ENCODE results near the gene VN1R5. TPM values are rescaled to one million over a fixed set of nuclear protein-coding genes. Genes with fewer than 3 reads are reported as not detected.
A peak's percentile ranks its signal among the peaks of the same experiment; 100 is the strongest.

VN1R5 gene
- total and polyA plus RNA-seq, 9 of the 15 experiments (the other 6 are each of a cell fraction or from before 2014, with no cell fraction given) = not detected

DNA sequence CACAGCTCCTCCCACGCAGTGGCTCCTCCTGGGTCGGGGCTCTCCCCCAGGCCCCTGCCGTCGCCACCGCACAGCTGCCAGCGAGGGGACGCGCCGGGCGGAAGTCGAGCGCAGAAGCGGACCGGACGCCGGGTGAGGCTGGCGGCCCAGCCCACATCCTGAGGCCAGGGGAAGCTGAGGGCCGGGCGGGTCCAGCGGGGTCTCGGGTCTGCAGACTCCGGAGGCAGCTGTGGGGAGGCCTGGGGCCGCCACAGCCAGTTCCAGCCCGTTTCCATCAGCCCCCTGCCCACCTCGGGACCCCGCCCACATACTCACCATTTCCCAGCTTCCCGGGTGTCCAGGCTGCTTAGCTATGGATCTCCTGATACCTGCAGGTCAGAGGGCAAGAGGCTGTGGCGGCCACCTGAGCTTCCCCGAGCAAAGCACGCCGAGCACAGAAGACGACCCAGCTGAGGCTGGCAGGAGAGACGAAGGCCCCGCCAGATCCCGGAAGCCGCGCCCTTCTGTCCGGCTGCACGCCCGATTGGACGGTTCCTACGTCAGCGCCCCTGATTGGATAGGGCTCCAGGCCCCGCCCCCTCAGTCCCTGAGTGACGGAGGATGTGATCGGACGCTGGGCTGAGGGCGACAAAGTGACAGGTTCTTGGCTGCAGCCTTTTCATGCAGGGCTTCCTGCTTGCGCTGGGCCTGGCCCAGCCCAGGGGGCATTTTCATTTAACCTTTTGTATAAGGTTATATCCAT is 45.3 kb upstream of the VN1R5 start:
- peak overlapping the region; percentile 80 for H3K27ac ChIP-seq (ENCODE audit: extremely low read depth, low read depth, low read length)
- ATAC-seq (peak; percentile 99), DNase-seq (ENCODE audit: extremely low read depth in 1 of 4, low spot score in 3 of 4) (peak; percentile 99 to 100 (median 99)), FAIRE-seq (peak; percentile 96)
- H3K9me3 ChIP-seq (replicated peaks; ENCODE audit: control insufficient read depth, insufficient read depth, low read depth, low read length) = no peaks in the 10 kb centered on the region
- H4K20me1 ChIP-seq (replicated peaks; ENCODE audit: control insufficient read depth, insufficient read depth, low read length) = 0 out of 2 replicates have a peak, but pooled peaks cover 9% of the 10 kb centered on the region
- peaks cover 5% of the 10 kb centered on the region for H3K9me1 ChIP-seq (ENCODE audit: control insufficient read depth, insufficient read depth, low read length)
- no peaks in the 10 kb centered on the region for H3K27me3 ChIP-seq (ENCODE audit: control insufficient read depth in 2 of 2, insufficient read depth in 2 of 2, low read length in 2 of 2)
- peaks cover 16 to 24% of the 10 kb centered on the region in 2 experiments for H3K4me1 ChIP-seq (replicated peaks in 1 of 2; ENCODE audit: control insufficient read depth in 2 of 2, insufficient read depth in 2 of 2, low read length in 2 of 2)
- peak overlapping the region; percentile 95 for H2AFZ ChIP-seq (ENCODE audit: low read depth, low read length)
- in situ Hi-C loops (cut with MboI) (no loop called here), intact Hi-C loops (cut with micrococcal nuclease) (loop anchor here (5.0 kb wide), 1 partner anchor 98 kb away; no protein-coding TSS in a partner anchor)
- no TSS peak for BruUV-seq (replicated peaks)
- H3K4me2 ChIP-seq (ENCODE audit: insufficient read depth, low read length) = peak overlapping the region; percentile 86
- H3K9ac ChIP-seq (ENCODE audit: insufficient read depth in 1 of 2, low read depth in 2 of 2, low read length in 2 of 2) = peak overlapping the region; percentile 77 to 94
- peaks cover 49% of the 10 kb centered on the region for H3K79me2 ChIP-seq (ENCODE audit: control insufficient read depth, insufficient read depth, low read length)
- H3K36me3 ChIP-seq (ENCODE audit: control insufficient read depth, insufficient read depth, low read length) = peaks cover 36% of the 10 kb centered on the region; the same call in 2 of the 3 replicates
- WGBS (ENCODE audit: insufficient coverage, low coverage, missing lambda C conversion rate) = under 1% methylated on average over 47 of the region's 49 CpGs
- peak overlapping the region; percentile 66 for H3K4me3 ChIP-seq
- POLR2A ChIA-PET = interaction anchor here (0.6 to 1.2 kb wide), 6 partner anchors 10 to 628 kb away, joined by 3 to 5 read pairs (median 3); no protein-coding TSS in a partner anchor
- CTCF ChIA-PET (ENCODE audit: low intra/inter-chr PET ratio) = no interaction called here
- TF ChIP-seq SLC30A9 (CRISPR knock-in tag; IDR thresholded peaks at IDR 0.05) (no peak), SIN3B (IDR thresholded peaks at IDR 0.05; ENCODE audit: low read depth) (no peak), BRCA1 (IDR thresholded peaks at IDR 0.05) (no peak), BRCA1 (CRISPR knock-in tag; IDR thresholded peaks at IDR 0.05) (no peak), BDP1 (IDR thresholded peaks at IDR 0.05; ENCODE audit: insufficient read depth, insufficient read length) (no peak), SMC3 (conservative IDR thresholded peaks at IDR 0.05; ENCODE audit: insufficient read depth, low read depth, low read length) (no peak), HMG20B (CRISPR knock-in tag; IDR thresholded peaks at IDR 0.05) (no peak), PRPF4 (IDR thresholded peaks at IDR 0.05; ENCODE audit: insufficient read depth, low read depth, low read length, poor library complexity, severe bottlenecking) (no peak), CBX2 (IDR thresholded peaks at IDR 0.05; ENCODE audit: insufficient read depth, low read length, poor library complexity, severe bottlenecking) (no peak), ZFPM2 (CRISPR knock-in tag; IDR thresholded peaks at IDR 0.05) (no peak), ETV6 (IDR thresholded peaks at IDR 0.05; ENCODE audit: borderline replicate concordance in 1 of 2, low read depth in 2 of 2, low read length in 1 of 2) (no peak), ETV6 (CRISPR knock-in tag; IDR thresholded peaks at IDR 0.05; ENCODE audit: borderline replicate concordance) (peak; percentile 85; the same call in 1 of the 2 replicates), STAT5A (IDR thresholded peaks at IDR 0.05; ENCODE audit: borderline replicate concordance, low read length) (no peak), ETS2 (tag; IDR thresholded peaks at IDR 0.05; ENCODE audit: borderline replicate concordance, poor library complexity, severe bottlenecking) (no peak)
- TF ChIP-seq, protein P1, sequence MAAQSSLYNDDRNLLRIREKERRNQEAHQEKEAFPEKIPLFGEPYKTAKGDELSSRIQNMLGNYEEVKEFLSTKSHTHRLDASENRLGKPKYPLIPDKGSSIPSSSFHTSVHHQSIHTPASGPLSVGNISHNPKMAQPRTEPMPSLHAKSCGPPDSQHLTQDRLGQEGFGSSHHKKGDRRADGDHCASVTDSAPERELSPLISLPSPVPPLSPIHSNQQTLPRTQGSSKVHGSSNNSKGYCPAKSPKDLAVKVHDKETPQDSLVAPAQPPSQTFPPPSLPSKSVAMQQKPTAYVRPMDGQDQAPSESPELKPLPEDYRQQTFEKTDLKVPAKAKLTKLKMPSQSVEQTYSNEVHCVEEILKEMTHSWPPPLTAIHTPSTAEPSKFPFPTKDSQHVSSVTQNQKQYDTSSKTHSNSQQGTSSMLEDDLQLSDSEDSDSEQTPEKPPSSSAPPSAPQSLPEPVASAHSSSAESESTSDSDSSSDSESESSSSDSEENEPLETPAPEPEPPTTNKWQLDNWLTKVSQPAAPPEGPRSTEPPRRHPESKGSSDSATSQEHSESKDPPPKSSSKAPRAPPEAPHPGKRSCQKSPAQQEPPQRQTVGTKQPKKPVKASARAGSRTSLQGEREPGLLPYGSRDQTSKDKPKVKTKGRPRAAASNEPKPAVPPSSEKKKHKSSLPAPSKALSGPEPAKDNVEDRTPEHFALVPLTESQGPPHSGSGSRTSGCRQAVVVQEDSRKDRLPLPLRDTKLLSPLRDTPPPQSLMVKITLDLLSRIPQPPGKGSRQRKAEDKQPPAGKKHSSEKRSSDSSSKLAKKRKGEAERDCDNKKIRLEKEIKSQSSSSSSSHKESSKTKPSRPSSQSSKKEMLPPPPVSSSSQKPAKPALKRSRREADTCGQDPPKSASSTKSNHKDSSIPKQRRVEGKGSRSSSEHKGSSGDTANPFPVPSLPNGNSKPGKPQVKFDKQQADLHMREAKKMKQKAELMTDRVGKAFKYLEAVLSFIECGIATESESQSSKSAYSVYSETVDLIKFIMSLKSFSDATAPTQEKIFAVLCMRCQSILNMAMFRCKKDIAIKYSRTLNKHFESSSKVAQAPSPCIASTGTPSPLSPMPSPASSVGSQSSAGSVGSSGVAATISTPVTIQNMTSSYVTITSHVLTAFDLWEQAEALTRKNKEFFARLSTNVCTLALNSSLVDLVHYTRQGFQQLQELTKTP (IDR thresholded peaks at IDR 0.05; ENCODE audit: low read depth in 1 of 2, partially characterized antibody in 2 of 2) = no peak

Measured in K562 (cell line).